ENCODE measurements around the gene LRP1B.

DNA sequence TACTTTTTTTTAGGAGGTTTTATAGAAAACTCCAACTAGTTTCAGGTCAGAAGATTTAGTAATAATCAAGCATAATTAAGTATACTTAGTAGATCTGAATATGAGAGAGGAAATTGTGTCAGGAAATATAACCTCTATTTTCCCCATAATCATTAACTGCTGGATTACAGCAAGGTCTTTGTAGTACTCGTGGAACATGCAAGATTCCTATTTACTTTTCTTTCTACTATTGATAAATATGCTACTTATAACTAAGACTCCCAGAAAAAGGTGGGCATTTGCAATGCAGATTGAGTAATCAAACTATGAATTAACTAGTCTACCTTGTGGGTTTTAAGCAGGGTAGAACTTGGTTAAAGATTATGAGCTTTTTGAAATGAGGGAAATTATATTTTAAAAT, 570.1 kb downstream of the LRP1B start:
- no peak for TF ChIP-seq REST (IDR thresholded peaks at IDR 0.05; ENCODE audit: low read depth)
- TF ChIP-seq CEBPB (IDR thresholded peaks at IDR 0.05) = no peak
- no peak for TF ChIP-seq CREB1 (IDR thresholded peaks at IDR 0.05; ENCODE audit: low read depth)
- no peak for TF ChIP-seq TAF1 (IDR thresholded peaks at IDR 0.05; ENCODE audit: low read depth)
- TF ChIP-seq, protein P1, sequence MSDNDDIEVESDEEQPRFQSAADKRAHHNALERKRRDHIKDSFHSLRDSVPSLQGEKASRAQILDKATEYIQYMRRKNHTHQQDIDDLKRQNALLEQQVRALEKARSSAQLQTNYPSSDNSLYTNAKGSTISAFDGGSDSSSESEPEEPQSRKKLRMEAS (IDR thresholded peaks at IDR 0.05) = no peak
- no peak for TF ChIP-seq ZBTB7A (IDR thresholded peaks at IDR 0.05; ENCODE audit: low read depth)
- no peak for TF ChIP-seq NFIC (IDR thresholded peaks at IDR 0.05)
- TF ChIP-seq EGR1 (IDR thresholded peaks at IDR 0.05) = no peak
- no peak for TF ChIP-seq EP300 (IDR thresholded peaks at IDR 0.05; ENCODE audit: borderline replicate concordance)
- no peak for TF ChIP-seq RAD21 (IDR thresholded peaks at IDR 0.05; ENCODE audit: low read depth)
- TF ChIP-seq, protein P2, sequence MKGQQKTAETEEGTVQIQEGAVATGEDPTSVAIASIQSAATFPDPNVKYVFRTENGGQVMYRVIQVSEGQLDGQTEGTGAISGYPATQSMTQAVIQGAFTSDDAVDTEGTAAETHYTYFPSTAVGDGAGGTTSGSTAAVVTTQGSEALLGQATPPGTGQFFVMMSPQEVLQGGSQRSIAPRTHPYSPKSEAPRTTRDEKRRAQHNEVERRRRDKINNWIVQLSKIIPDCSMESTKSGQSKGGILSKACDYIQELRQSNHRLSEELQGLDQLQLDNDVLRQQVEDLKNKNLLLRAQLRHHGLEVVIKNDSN (IDR thresholded peaks at IDR 0.05) = no peak
- no peak for TF ChIP-seq TEAD4 (IDR thresholded peaks at IDR 0.05)
- TF ChIP-seq FOXM1 (IDR thresholded peaks at IDR 0.05; ENCODE audit: borderline replicate concordance, low read depth) = no peak
- no peak for TF ChIP-seq YY1 (IDR thresholded peaks at IDR 0.05; ENCODE audit: low read depth)

Data from Ishikawa (cell line).